ENCODE results near the gene SPRTN. TPM values are rescaled to one million over a fixed set of nuclear protein-coding genes. Genes with fewer than 3 reads are reported as not detected.
A peak's percentile ranks its signal among the peaks of the same experiment; 100 is the strongest.

SPRTN gene
- total RNA-seq, 1 donor from 2014 or later = 22.6 TPM

GRCh38 chr1:231318015-231318355 lies 20.1 kb upstream of the SPRTN start:
- intact Hi-C loops (cut with DNase I) = no loop called here
- Histone ChIP-seq H3K36me3 (no peaks in the 10 kb centered on the region), H3K27me3 (no peaks in the 10 kb centered on the region), H3K9me3 (no peaks in the 10 kb centered on the region), H3K4me3 (no peak overlapping the region), H3K27ac (no peak overlapping the region), H3K4me1 (no peaks in the 10 kb centered on the region)
- no peak for TF ChIP-seq CTCF (IDR thresholded peaks at IDR 0.05)
- no peak for TF ChIP-seq POLR2A (IDR thresholded peaks at IDR 0.05)
- DNase-seq (ENCODE audit: extremely low spot score in 2 of 2) = peak in 1 of 2 donors; percentile 69

- intact Hi-C loops (cut with DNase I) = no loop called here
- Histone ChIP-seq H3K4me1 (no peaks in the 10 kb centered on the region), H3K4me3 (no peak overlapping the region), H3K27ac (no peak overlapping the region), H3K36me3 (no peaks in the 10 kb centered on the region), H3K27me3 (no peaks in the 10 kb centered on the region), H3K9me3 (no peaks in the 10 kb centered on the region)
- peak in 1 of 2 donors; percentile 54 for DNase-seq (ENCODE audit: extremely low spot score in 2 of 2)
- TF ChIP-seq CTCF (IDR thresholded peaks at IDR 0.05) (no peak), POLR2AphosphoS5 (IDR thresholded peaks at IDR 0.05; ENCODE audit: insufficient read depth in 1 of 2, low read depth in 1 of 2) (no peak), POLR2A (IDR thresholded peaks at IDR 0.05) (no peak)
Measured at GRCh38 chr1:231318568-231318967, 19.5 kb upstream of the SPRTN start.

- no peaks in the 10 kb centered on the region for H3K4me1 ChIP-seq
- H3K36me3 ChIP-seq = no peaks in the 10 kb centered on the region
- no peak for DNase-seq (ENCODE audit: extremely low spot score in 2 of 2)
- H3K4me3 ChIP-seq = no peak overlapping the region
- no peaks in the 10 kb centered on the region for H3K9me3 ChIP-seq
- no peak for TF ChIP-seq CTCF (IDR thresholded peaks at IDR 0.05)
- no peak for TF ChIP-seq POLR2AphosphoS5 (IDR thresholded peaks at IDR 0.05; ENCODE audit: insufficient read depth in 1 of 2, low read depth in 1 of 2)
- no peak for TF ChIP-seq POLR2A (IDR thresholded peaks at IDR 0.05)
- H3K27me3 ChIP-seq = no peaks in the 10 kb centered on the region
- intact Hi-C loops (cut with DNase I) = no loop called here
- H3K27ac ChIP-seq = no peak overlapping the region
Measured at GRCh38 chr1:231319080-231319479, 19.0 kb upstream of the SPRTN start.

- no peaks in the 10 kb centered on the region for H3K27me3 ChIP-seq
- H3K9me3 ChIP-seq = no peaks in the 10 kb centered on the region
- intact Hi-C loops (cut with DNase I) = no loop called here
- H3K4me1 ChIP-seq = no peaks in the 10 kb centered on the region
- no peak overlapping the region for H3K4me3 ChIP-seq
- no peak for TF ChIP-seq POLR2A (IDR thresholded peaks at IDR 0.05)
- TF ChIP-seq CTCF (IDR thresholded peaks at IDR 0.05) = no peak
- TF ChIP-seq POLR2AphosphoS5 (IDR thresholded peaks at IDR 0.05; ENCODE audit: insufficient read depth in 1 of 2, low read depth in 1 of 2) = no peak
- H3K36me3 ChIP-seq = no peaks in the 10 kb centered on the region
- H3K27ac ChIP-seq = no peak overlapping the region
- no peak for DNase-seq (ENCODE audit: extremely low spot score in 2 of 2)
Measured at GRCh38 chr1:231322880-231323530, 15.1 kb upstream of the SPRTN start.

- Histone ChIP-seq H3K27ac (no peak overlapping the region), H3K4me1 (no peaks in the 10 kb centered on the region), H3K9me3 (no peaks in the 10 kb centered on the region), H3K27me3 (no peaks in the 10 kb centered on the region), H3K4me3 (no peak overlapping the region), H3K36me3 (no peaks in the 10 kb centered on the region)
- no peak for TF ChIP-seq CTCF (IDR thresholded peaks at IDR 0.05)
- TF ChIP-seq POLR2AphosphoS5 (IDR thresholded peaks at IDR 0.05; ENCODE audit: insufficient read depth in 1 of 2, low read depth in 1 of 2) = no peak
- no peak for TF ChIP-seq POLR2A (IDR thresholded peaks at IDR 0.05)
- intact Hi-C loops (cut with DNase I) = no loop called here
- no peak for DNase-seq (ENCODE audit: extremely low spot score in 2 of 2)
Measured at GRCh38 chr1:231324660-231325059, 13.4 kb upstream of the SPRTN start.
